K562 (cell line): ENCODE measurements around the gene KRT28. TPM values are rescaled to one million over a fixed set of nuclear protein-coding genes. Genes with fewer than 3 reads are reported as not detected.
A peak's percentile ranks its signal among the peaks of the same experiment; 100 is the strongest.

Source experiments
- ARID3B ChIP-seq: fragments of 250-450 bp; sonication (Bioruptor Pico); IDR thresholded peaks from 2 replicates; pipeline ENCODE4 v1.4.0; 2020; ENCODE audit warnings: borderline replicate concordance
- ARNT ChIP-seq, 2 experiments: fragments of 450-650 bp; IDR thresholded peaks; 2 replicates each; pipeline ENCODE4 v1.6.1; 2016; ENCODE audit warnings: mild to moderate bottlenecking in 1 of 2
- HDAC6 ChIP-seq: IDR thresholded peaks from 2 replicates; pipeline ENCODE4 v1.6.1; 2012; ENCODE audit warnings: low read depth, mild to moderate bottlenecking, control low read depth, inconsistent platforms, low read length, moderate library complexity
- ILF3 ChIP-seq: fragments of 450-650 bp; IDR thresholded peaks from 2 replicates; pipeline ENCODE4 v1.6.1; 2018; ENCODE audit warnings: antibody characterized with exemption, mild to moderate bottlenecking, moderate library complexity, borderline replicate concordance
- KLF10 ChIP-seq: fragments of 250-450 bp; sonication (Bioruptor Pico); IDR thresholded peaks from 2 replicates; pipeline ENCODE4 v1.6.1; 2021; ENCODE audit warnings: matching md5 sums
- KLF13 ChIP-seq: fragments of 450-650 bp; IDR thresholded peaks from 2 replicates; pipeline ENCODE4 v1.6.1; 2016; ENCODE audit warnings: missing genetic modification characterization, low read depth, mild to moderate bottlenecking, missing compliant biosample characterization, moderate library complexity, borderline replicate concordance
- MGA ChIP-seq: fragments of 450-650 bp; IDR thresholded peaks from 2 replicates; pipeline ENCODE4 v1.6.1; 2016; ENCODE audit warnings: mild to moderate bottlenecking, moderate library complexity
- POLR2A ChIP-seq: fragments of 450-650 bp; conservative IDR thresholded peaks from 2 replicates; pipeline ENCODE4 v1.6.1; 2016
- ZNF764 ChIP-seq: fragments of 250-450 bp; sonication (Bioruptor Pico); IDR thresholded peaks from 2 replicates; pipeline ENCODE4 v1.4.0; 2020; ENCODE audit warnings: low read depth, mild to moderate bottlenecking, moderate library complexity
- polyA plus RNA-seq, 8 experiments: library from polyadenylated mRNA; depleted of rRNA in 4 of 8; stranded (reverse) in 5 of 8; unstranded in 3 of 8; fragments of >200 nt; fragmentation: Nextera tagmentation in 2 of 8; fragmentation: Illumina TruSeq in 1 of 8; extraction: Ambion mirVana in 2 of 8; extraction: Trizol in 1 of 8; gene quantifications; 2 replicates each; pipeline versions ENCODE4 v1.2.1 to v1.2.3, GENCODE V29; 2011 to 2014; ENCODE audit warnings: inconsistent platforms in 1 of 8, missing spikeins in 1 of 8
- total RNA-seq, 7 experiments: library from RNA; depleted of rRNA in 6 of 7; stranded (reverse); fragments of >200 nt in 6 of 7; fragmentation: Illumina TruSeq in 2 of 7; extraction: Trizol in 2 of 7; gene quantifications; 2 replicates each; pipeline versions ENCODE4 v1.2.1 to v1.2.3, GENCODE V29; 2011 to 2021; ENCODE audit warnings: low replicate concordance in 1 of 7

KRT28 gene
- total and polyA plus RNA-seq, 9 of the 15 experiments (the other 6 are each of a cell fraction or from before 2014, with no cell fraction given) = not detected

- TF ChIP-seq ARID3B (CRISPR knock-in tag) (no peak), POLR2A (peak; percentile 70), ZNF764 (CRISPR knock-in tag) (no peak), ILF3 (0 out of 2 replicates have a peak, but pooled peaks have one; percentile 2), ARNT (IDR thresholded peaks at IDR 0.05) (no peak), MGA (no peak), HDAC6 (no peak), KLF13 (no peak), KLF10 (no peak)
These were observed 17.4 kb upstream of the KRT28 start (continued) for GRCh38 chr17:40817103-40817682.
